ENCODE measurements around the gene ZNF547. TPM values are rescaled to one million over a fixed set of nuclear protein-coding genes. Genes with fewer than 3 reads are reported as not detected.

Gene ZNF547
- 2.4 and 4.3 TPM in 2 replicates for total RNA-seq

GRCh38 chr19:57362997-57363687 is at the start of gene ZNF547, which contains the start of gene TRAPPC2B:
Gene ZNF547 (plus strand): TSS chr19:57363551. CDS start chr19:57368556, 5,005 bp downstream.
Gene TRAPPC2B (plus strand): TSS chr19:57363551. CDS start chr19:57364834, 1,283 bp downstream.

GRCh38 chr19:57320180-57321084 is 42.9 kb upstream of the ZNF547 start, which contains the start of gene ZNF543:
Gene ZNF543 (plus strand): TSS chr19:57320472. CDS start chr19:57320854, 382 bp downstream.

GRCh38 chr19:57350877-57351805 is 12.2 kb upstream of the ZNF547 start, which contains the start of gene ZNF304:
Gene ZNF304 (plus strand): TSS chr19:57351271. CDS start chr19:57351665, 394 bp downstream.

GRCh38 chr19:57389730-57390598 is 26.6 kb downstream of the ZNF547 start, which contains the start of gene ZNF548:
Gene ZNF548 (plus strand): TSS chr19:57389854. CDS start chr19:57390100, 246 bp downstream.

GRCh38 chr19:57410877-57411671 is 47.7 kb downstream of the ZNF547 start, which contains the start of gene ZNF17:
Gene ZNF17 (plus strand): TSS chr19:57411161. CDS start chr19:57413616, 2,455 bp downstream.

Other genes with a start within 250 kb of the ZNF547 start
- not detected in 2 replicates for gene USP29, start 243.6 kb upstream of the ZNF547 start, total RNA-seq
- not detected in 2 replicates for gene ZIM3, start 218.3 kb upstream of the ZNF547 start, total RNA-seq
- not detected in 2 replicates for gene DUXA, start 196.1 kb upstream of the ZNF547 start, total RNA-seq
- gene ZNF264, start 172.1 kb upstream of the ZNF547 start, total RNA-seq = 13.6 and 46.5 TPM in 2 replicates
- 0.19 and 0.65 TPM in 2 replicates for gene AURKC, start 132.5 kb upstream of the ZNF547 start, total RNA-seq
- gene ZNF805, start 122.9 kb upstream of the ZNF547 start, total RNA-seq = 16.4 and 31.0 TPM in 2 replicates
- gene ZNF460, start 83.1 kb upstream of the ZNF547 start, total RNA-seq = 30.4 and 106 TPM in 2 replicates
- gene ZNF543, start 43.1 kb upstream of the ZNF547 start, total RNA-seq = 7.6 and 11.2 TPM in 2 replicates
- gene ZNF304, start 12.3 kb upstream of the ZNF547 start, total RNA-seq = 6.0 and 9.4 TPM in 2 replicates
- 6.0 and 6.3 TPM in 2 replicates for gene TRAPPC2B, start within 50 bp of the ZNF547 start, total RNA-seq
- 10.2 and 16.0 TPM in 2 replicates for gene ZNF548, start 26.3 kb downstream of the ZNF547 start, total RNA-seq
- 6.3 and 13.4 TPM in 2 replicates for gene ZNF17, start 47.6 kb downstream of the ZNF547 start, total RNA-seq
- gene ZNF749, start 71.8 kb downstream of the ZNF547 start, total RNA-seq = 8.7 and 15.6 TPM in 2 replicates
- 0.16 and 0.57 TPM in 2 replicates for gene VN1R1, start 93.6 kb downstream of the ZNF547 start, total RNA-seq
- gene ZNF772, start 114.0 kb downstream of the ZNF547 start, total RNA-seq = 13.0 and 17.8 TPM in 2 replicates
- gene ZNF419, start 124.2 kb downstream of the ZNF547 start, total RNA-seq = 8.3 and 13.8 TPM in 2 replicates
- gene ZNF773, start 136.4 kb downstream of the ZNF547 start, total RNA-seq = 5.5 and 11.0 TPM in 2 replicates
- 2.6 and 5.5 TPM in 2 replicates for gene ZNF549, start 163.8 kb downstream of the ZNF547 start, total RNA-seq
- 3.7 and 10.3 TPM in 2 replicates for gene ZNF550, start 196.3 kb downstream of the ZNF547 start, total RNA-seq
- 3.9 and 4.3 TPM in 2 replicates for gene ZNF416, start 215.4 kb downstream of the ZNF547 start, total RNA-seq
- gene ZIK1, start 220.6 kb downstream of the ZNF547 start, total RNA-seq = 3.4 TPM in 2 replicates
- 2.4 and 2.5 TPM in 2 replicates for gene ZNF530, start 236.3 kb downstream of the ZNF547 start, total RNA-seq